SU-DHL-6 (cell line): Measurements from ENCODE around the gene IFNL3.

ENCODE experiments used
- EZH2phosphoT487 ChIP-seq: fragments of 200-600 bp; sonication (generic), shearing (Covaris generic); conservative IDR thresholded peaks from 2 replicates; pipeline ENCODE4 v1.6.1; 2018; ENCODE audit warnings: mild to moderate bottlenecking, antibody characterized with exemption, low read length, moderate library complexity, mixed read lengths
- TF ChIP-seq, protein P1 (sequence below): fragments of 200-600 bp; sonication (generic); IDR thresholded peaks from one replicate; pipeline ENCODE4 v1.5.1; 2017; ENCODE audit warnings: antibody characterized with exemption, mild to moderate bottlenecking, low read length, moderate library complexity; ENCODE audit not compliant: insufficient read depth, poor library complexity, severe bottlenecking

- TF ChIP-seq, protein P1, sequence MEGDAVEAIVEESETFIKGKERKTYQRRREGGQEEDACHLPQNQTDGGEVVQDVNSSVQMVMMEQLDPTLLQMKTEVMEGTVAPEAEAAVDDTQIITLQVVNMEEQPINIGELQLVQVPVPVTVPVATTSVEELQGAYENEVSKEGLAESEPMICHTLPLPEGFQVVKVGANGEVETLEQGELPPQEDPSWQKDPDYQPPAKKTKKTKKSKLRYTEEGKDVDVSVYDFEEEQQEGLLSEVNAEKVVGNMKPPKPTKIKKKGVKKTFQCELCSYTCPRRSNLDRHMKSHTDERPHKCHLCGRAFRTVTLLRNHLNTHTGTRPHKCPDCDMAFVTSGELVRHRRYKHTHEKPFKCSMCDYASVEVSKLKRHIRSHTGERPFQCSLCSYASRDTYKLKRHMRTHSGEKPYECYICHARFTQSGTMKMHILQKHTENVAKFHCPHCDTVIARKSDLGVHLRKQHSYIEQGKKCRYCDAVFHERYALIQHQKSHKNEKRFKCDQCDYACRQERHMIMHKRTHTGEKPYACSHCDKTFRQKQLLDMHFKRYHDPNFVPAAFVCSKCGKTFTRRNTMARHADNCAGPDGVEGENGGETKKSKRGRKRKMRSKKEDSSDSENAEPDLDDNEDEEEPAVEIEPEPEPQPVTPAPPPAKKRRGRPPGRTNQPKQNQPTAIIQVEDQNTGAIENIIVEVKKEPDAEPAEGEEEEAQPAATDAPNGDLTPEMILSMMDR: no peak
- no peak for TF ChIP-seq EZH2phosphoT487
Measured at GRCh38 chr19:39200066-39200802, 44.6 kb downstream of the IFNL3 start.
